HUES64 (cell line): ENCODE results near the gene SYNGAP1.
"Not testable (repeated sequence)": the region's sequence is repeated elsewhere in the genome, so short reads cannot be mapped to it uniquely, and the experiment has no call there.

Experiments
- H3K27ac ChIP-seq: 2 replicates; pipeline ENCODE4 v1.7.0; 2013; ENCODE audit warnings: low read depth, low read length, inconsistent platforms
- H3K27me3 ChIP-seq: 2 replicates; pipeline ENCODE4 v1.6.1; 2013; ENCODE audit warnings: mild to moderate bottlenecking, low read length; ENCODE audit not compliant: insufficient read depth
- H3K36me3 ChIP-seq: 2 replicates; pipeline ENCODE4 v1.6.1; 2013; ENCODE audit warnings: mild to moderate bottlenecking, low read length; ENCODE audit not compliant: insufficient read depth
- H3K4me1 ChIP-seq: 2 replicates; pipeline ENCODE4 v1.6.1; 2013; ENCODE audit warnings: mild to moderate bottlenecking, low read length, moderate library complexity; ENCODE audit not compliant: insufficient read depth
- H3K4me3 ChIP-seq: 2 replicates; pipeline ENCODE4 v1.5.1; 2013; ENCODE audit warnings: mild to moderate bottlenecking, low read length, moderate library complexity
- H3K9ac ChIP-seq: 2 replicates; pipeline ENCODE4 v1.6.1; 2013; ENCODE audit warnings: mild to moderate bottlenecking, low read depth, low read length
- H3K9me3 ChIP-seq: 2 replicates; pipeline ENCODE4 v1.6.1; 2013; ENCODE audit warnings: low read depth, low read length; ENCODE audit not compliant: insufficient read depth
- WGBS: fragments of 150-250, 120-280 bp; methylation state at CpG from one replicate; pipeline ENCODE4 v1.1.7; 2013; ENCODE audit warnings: missing lambda C conversion rate; 5-methylcytosine and 5-hydroxymethylcytosine counted together

Gene SYNGAP1

DNA sequence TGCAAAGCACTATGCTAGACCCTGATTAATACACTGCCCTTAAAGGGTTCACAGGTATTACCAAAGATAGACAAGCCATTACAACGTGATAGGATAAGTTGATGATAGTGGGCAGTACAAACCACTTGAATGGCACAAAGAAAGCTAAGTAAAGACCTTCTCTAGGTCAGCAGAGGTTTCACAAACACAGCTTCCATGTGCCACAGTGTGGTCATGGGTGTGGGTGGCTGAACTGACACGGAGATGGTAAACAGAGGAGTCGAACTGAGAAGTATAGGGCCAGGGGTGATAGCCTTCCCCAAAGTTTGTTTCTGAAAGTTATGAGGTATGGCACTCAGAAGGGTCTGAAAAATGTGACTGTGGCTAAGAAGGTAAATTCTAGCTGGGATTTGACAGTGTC, 38.8 kb downstream of the SYNGAP1 start:
- H3K4me1 ChIP-seq, result no peaks in the 10 kb centered on the region
- H3K27me3 ChIP-seq, result no peaks in the 10 kb centered on the region
- no peak overlapping the region for H3K9ac ChIP-seq
- peaks cover 25% of the 10 kb centered on the region for H3K36me3 ChIP-seq
- H3K27ac ChIP-seq, result no peak overlapping the region
- no peaks in the 10 kb centered on the region for H3K9me3 ChIP-seq
- WGBS, result 85% methylated on average over 3 of the region's 3 CpGs
- H3K4me3 ChIP-seq, result no peak overlapping the region

- H3K27ac ChIP-seq, result no peak overlapping the region
- H3K36me3 ChIP-seq, result peaks cover 25% of the 10 kb centered on the region
- no peaks in the 10 kb centered on the region for H3K4me1 ChIP-seq
- H3K9me3 ChIP-seq, result no peaks in the 10 kb centered on the region
- 93% methylated on average over 2 of the region's 2 CpGs for WGBS
- H3K27me3 ChIP-seq, result no peaks in the 10 kb centered on the region
- no peak overlapping the region for H3K4me3 ChIP-seq
- H3K9ac ChIP-seq, result no peak overlapping the region
Measured at GRCh38 chr6:33459226-33459625, 39.4 kb downstream of the SYNGAP1 start.

DNA sequence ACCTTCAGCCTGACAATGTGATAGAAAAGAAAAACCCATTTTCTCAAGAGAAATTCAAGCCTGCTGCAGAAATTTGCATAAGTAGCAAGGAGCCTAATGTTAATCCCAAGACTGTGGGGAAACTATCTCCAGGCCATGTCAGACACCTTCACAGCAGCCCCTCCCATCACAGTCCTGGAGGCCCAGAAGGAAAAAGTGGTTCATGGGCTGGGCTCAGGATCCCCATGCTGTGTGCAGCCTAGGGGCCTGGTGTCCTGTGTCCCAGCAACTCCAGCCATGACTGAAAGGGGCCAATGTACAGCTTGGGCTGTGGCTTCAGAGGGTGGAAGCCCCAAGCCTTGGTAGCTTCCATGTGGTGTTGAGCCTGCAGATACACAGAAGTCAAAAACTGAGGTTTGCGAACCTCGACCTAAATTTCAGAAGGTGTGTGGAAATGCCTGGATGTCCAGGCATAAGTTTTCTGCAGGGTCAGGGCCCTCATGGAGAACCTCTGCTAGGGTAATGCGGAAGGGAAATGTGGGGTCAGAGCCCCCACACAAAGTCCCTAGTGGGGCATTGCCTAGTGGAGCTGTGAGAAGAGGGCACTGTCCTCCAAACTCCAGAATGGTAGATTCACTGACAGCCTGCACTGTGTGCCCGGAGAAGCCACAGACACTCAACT, 46.3 kb downstream of the SYNGAP1 start:
- Histone ChIP-seq H3K4me1 (no peaks in the 10 kb centered on the region), H3K27me3 (no peaks in the 10 kb centered on the region), H3K9ac (no peak overlapping the region), H3K36me3 (no peaks in the 10 kb centered on the region), H3K4me3 (no peak overlapping the region), H3K9me3 (no peaks in the 10 kb centered on the region), H3K27ac (no peak overlapping the region)
- WGBS, result 94% methylated on average over 4 of the region's 4 CpGs

GRCh38 chr6:33467091-33467490, 47.2 kb downstream of the SYNGAP1 start:
- Histone ChIP-seq H3K27me3 (no peaks in the 10 kb centered on the region), H3K36me3 (no peaks in the 10 kb centered on the region), H3K9ac (no peak overlapping the region), H3K4me1 (no peaks in the 10 kb centered on the region), H3K27ac (no peak overlapping the region), H3K4me3 (no peak overlapping the region), H3K9me3 (no peaks in the 10 kb centered on the region)
- WGBS, result 90% methylated on average over 6 of the region's 7 CpGs

DNA sequence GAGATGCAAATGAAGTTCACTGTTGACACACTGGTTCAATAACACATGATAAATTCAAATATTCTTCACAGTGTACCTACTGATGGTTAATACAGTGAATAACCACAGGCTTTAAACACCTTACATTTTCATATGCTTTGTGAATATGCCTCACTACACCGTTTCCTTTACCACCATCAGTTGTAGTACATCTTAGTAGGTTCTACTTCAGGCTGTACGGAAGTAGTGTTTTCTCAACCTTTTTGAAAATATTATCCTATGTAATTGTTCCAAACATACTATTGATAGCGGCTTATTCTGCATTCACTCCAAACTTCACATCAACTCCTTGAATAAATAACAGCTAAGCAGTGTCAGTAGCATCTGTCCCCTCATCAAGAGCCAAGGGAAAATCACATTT, 49.8 kb downstream of the SYNGAP1 start:
- Histone ChIP-seq H3K4me1 (no peaks in the 10 kb centered on the region), H3K27ac (no peak overlapping the region), H3K36me3 (no peaks in the 10 kb centered on the region), H3K9ac (no peak overlapping the region), H3K4me3 (no peak overlapping the region), H3K9me3 (no peaks in the 10 kb centered on the region), H3K27me3 (no peaks in the 10 kb centered on the region)
- 86% methylated on average over 3 of the region's 3 CpGs for WGBS

- H3K4me1 ChIP-seq, result no peaks in the 10 kb centered on the region
- 84% methylated on average over 3 of the region's 3 CpGs for WGBS
Measured at GRCh38 chr6:33477864-33478263, 58.0 kb downstream of the SYNGAP1 start.

DNA sequence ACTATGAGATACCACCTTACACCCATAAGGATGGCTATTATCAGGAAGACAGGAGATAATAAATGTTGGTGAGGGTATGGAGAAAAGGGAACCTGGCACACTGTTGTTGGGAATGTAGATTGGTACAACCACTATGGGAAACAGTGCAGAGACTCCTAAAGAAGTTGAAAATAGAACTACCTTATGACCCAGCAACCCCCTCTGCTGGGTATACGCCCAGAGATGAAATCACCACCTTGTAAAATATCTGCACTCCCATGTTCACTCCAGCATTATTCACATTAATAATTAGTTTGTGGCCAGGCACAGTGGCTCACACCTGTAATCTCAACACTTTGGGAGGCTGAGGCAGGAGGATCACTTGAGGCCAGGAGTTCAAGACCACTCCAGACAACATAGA, 61.3 kb downstream of the SYNGAP1 start:
- no peak overlapping the region for H3K4me3 ChIP-seq
- no peaks in the 10 kb centered on the region for H3K4me1 ChIP-seq
- no peak overlapping the region for H3K9ac ChIP-seq
- 75% methylated on average over 1 of the region's 1 CpG for WGBS
- H3K36me3 ChIP-seq, result no peaks in the 10 kb centered on the region
- H3K27me3 ChIP-seq, result peaks cover 3% of the 10 kb centered on the region; the same call in 1 of the 2 replicates
- no peak overlapping the region for H3K27ac ChIP-seq
- H3K9me3 ChIP-seq, result no peaks in the 10 kb centered on the region

More at GRCh38 chr6:33477864-33478263, 58.0 kb downstream of the SYNGAP1 start:
- Histone ChIP-seq H3K4me3 (no peak overlapping the region), H3K9ac (no peak overlapping the region), H3K27ac (no peak overlapping the region), H3K9me3 (no peaks in the 10 kb centered on the region), H3K27me3 (peaks cover 3% of the 10 kb centered on the region; the same call in 1 of the 2 replicates), H3K36me3 (no peaks in the 10 kb centered on the region)

GRCh38 chr6:33482620-33483019, 62.8 kb downstream of the SYNGAP1 start:
- not testable (repeated sequence) for H3K36me3 ChIP-seq, H3K9me3 ChIP-seq
- 89% methylated on average over 5 of the region's 5 CpGs for WGBS

GRCh38 chr6:33483678-33484077, 63.8 kb downstream of the SYNGAP1 start:
- 67% methylated on average over 1 of the region's 3 CpGs for WGBS
- H3K27ac ChIP-seq, result no peak overlapping the region

More at GRCh38 chr6:33482620-33483019, 62.8 kb downstream of the SYNGAP1 start:
- H3K4me1 ChIP-seq, H3K9ac ChIP-seq, H3K27me3 ChIP-seq, H3K4me3 ChIP-seq, H3K27ac ChIP-seq: not testable (repeated sequence)

DNA sequence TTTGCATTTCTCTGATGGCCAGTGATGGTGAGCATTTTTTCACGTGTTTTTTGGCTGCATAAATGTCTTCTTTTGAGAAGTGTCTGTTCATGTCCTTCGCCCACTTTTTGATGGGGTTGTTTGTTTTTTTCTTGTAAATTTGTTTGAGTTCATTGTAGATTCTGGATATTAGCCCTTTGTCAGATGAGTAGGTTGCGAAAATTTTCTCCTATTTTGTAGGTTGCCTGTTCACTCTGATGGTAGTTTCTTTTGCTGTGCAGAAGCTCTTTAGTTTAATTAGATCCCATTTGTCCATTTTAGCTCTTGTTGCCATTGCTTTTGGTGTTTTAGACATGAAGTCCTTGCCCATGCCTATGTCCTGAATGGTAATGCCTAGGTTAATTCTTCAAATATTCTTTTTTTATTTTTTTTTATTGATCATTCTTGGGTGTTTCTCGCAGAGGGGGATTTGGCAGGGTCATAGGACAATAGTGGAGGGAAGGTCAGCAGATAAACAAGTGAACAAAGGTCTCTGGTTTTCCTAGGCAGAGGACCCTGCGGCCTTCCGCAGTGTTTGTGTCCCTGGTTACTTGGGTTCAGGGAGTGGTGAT, 64.9 kb downstream of the SYNGAP1 start:
- H3K4me1 ChIP-seq, H3K27ac ChIP-seq, H3K36me3 ChIP-seq, H3K27me3 ChIP-seq, H3K4me3 ChIP-seq, H3K9me3 ChIP-seq, H3K9ac ChIP-seq: not testable (repeated sequence)
- WGBS, result 45% methylated on average over 2 of the region's 6 CpGs

More at GRCh38 chr6:33483678-33484077, 63.8 kb downstream of the SYNGAP1 start:
- no peaks in the 10 kb centered on the region for H3K36me3 ChIP-seq
- no peaks in the 10 kb centered on the region for H3K4me1 ChIP-seq
- H3K27me3 ChIP-seq, result peaks cover 2% of the 10 kb centered on the region; the same call in 1 of the 2 replicates
- H3K9me3 ChIP-seq, result no peaks in the 10 kb centered on the region
- H3K9ac ChIP-seq, result no peak overlapping the region
- H3K4me3 ChIP-seq, result no peak overlapping the region

DNA sequence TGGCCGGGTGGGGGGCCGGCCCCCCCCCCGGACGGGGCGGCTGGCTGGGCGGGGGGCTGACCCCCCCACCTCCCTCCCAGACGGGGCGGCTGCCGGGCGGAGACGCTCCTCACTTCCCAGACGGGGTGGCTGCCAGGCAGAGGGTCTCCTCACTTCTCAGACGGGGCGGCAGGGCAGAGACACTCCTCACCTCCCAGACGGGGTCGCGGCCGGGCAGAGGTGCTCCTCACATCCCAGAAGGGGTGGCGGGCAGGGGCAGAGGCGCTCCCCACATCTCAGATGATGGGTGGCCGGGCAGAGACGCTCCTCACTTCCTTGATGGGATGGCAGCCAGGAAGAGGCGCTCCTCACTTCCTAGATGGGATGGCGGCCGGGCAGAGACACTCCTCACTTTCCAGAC, 65.8 kb downstream of the SYNGAP1 start:
- H3K27ac ChIP-seq, H3K36me3 ChIP-seq, H3K4me3 ChIP-seq, H3K9ac ChIP-seq, H3K9me3 ChIP-seq, H3K4me1 ChIP-seq, H3K27me3 ChIP-seq: not testable (repeated sequence)
- 93% methylated on average over 21 of the region's 25 CpGs for WGBS
